NCI-H2171 (cell line): ENCODE measurements around the gene AKAP6.

Experiments used
- DNase-seq: peaks from one replicate; lab custom pipeline; 2025; lab: John Stamatoyannopoulos, UW

AKAP6 gene

GRCh38 chr14:32330351-32331111 is 1.4 kb downstream of the AKAP6 start:
- no peak for DNase-seq

- no peak for DNase-seq
These were observed 2.1 kb downstream of the AKAP6 start for GRCh38 chr14:32331206-32331605.

- DNase-seq: no peak
These were observed 3.6 kb downstream of the AKAP6 start for GRCh38 chr14:32332415-32333316.

- DNase-seq: no peak
These were observed 7.6 kb downstream of the AKAP6 start for GRCh38 chr14:32336702-32337101.

- no peak for DNase-seq
These were observed 8.7 kb downstream of the AKAP6 start for GRCh38 chr14:32337759-32338158.

GRCh38 chr14:32339188-32339587 is 10.1 kb downstream of the AKAP6 start:
- no peak for DNase-seq

- no peak for DNase-seq
These were observed 13.1 kb downstream of the AKAP6 start for GRCh38 chr14:32341947-32342846.

- DNase-seq: no peak
These were observed 13.7 kb downstream of the AKAP6 start for GRCh38 chr14:32342847-32343194.

- DNase-seq: no peak
These were observed 14.9 kb downstream of the AKAP6 start for GRCh38 chr14:32343926-32344430.

- DNase-seq: no peak
These were observed 16.3 kb downstream of the AKAP6 start for GRCh38 chr14:32345311-32345791.

GRCh38 chr14:32349322-32349721 is 20.2 kb downstream of the AKAP6 start:
- no peak for DNase-seq

- no peak for DNase-seq
These were observed 20.9 kb downstream of the AKAP6 start for GRCh38 chr14:32350020-32350419.

- DNase-seq: no peak
These were observed 23.5 kb downstream of the AKAP6 start for GRCh38 chr14:32352631-32353030.

GRCh38 chr14:32354716-32355115 is 25.6 kb downstream of the AKAP6 start:
- DNase-seq: no peak

GRCh38 chr14:32358781-32359180 is 29.7 kb downstream of the AKAP6 start:
- DNase-seq: no peak

GRCh38 chr14:32361674-32362073 is 32.6 kb downstream of the AKAP6 start:
- DNase-seq: no peak

GRCh38 chr14:32363761-32364160 is 34.7 kb downstream of the AKAP6 start:
- no peak for DNase-seq

GRCh38 chr14:32364941-32365340 is 35.8 kb downstream of the AKAP6 start:
- no peak for DNase-seq

GRCh38 chr14:32366256-32366879 is 37.3 kb downstream of the AKAP6 start:
- DNase-seq: no peak

GRCh38 chr14:32366986-32367385 is 37.9 kb downstream of the AKAP6 start:
- DNase-seq: no peak

GRCh38 chr14:32367516-32367915 is 38.4 kb downstream of the AKAP6 start:
- no peak for DNase-seq
